Upper lobe of left lung (tissue), 6 donors: ENCODE data around the gene POM121L2. TPM values are rescaled to one million over a fixed set of nuclear protein-coding genes. Genes with fewer than 3 reads are reported as not detected.

Experiments
- ATAC-seq, 2 donors: fragments of 200-7000 bp; cut with Tn5 transposase; one replicate each; pipeline ENCODE4 v1.9.1; 2022; ENCODE audit warnings: mild to moderate bottlenecking in 2 of 2, moderate library complexity in 2 of 2; ENCODE audit not compliant: low FRiP score in 2 of 2
- DNase-seq, 2 donors: peaks; one replicate each; pipeline ENCODE4 v3.0.0-alpha.2; 2019 to 2020
- H3K27ac ChIP-seq, 4 donors: fragments of 200-600 bp; sonication (generic); one replicate each; pipeline ENCODE4 v1.5.1; 2016 to 2019
- H3K27me3 ChIP-seq, 4 donors: fragments of 200-600 bp; sonication (generic); one replicate each; pipeline ENCODE4 v1.5.1; 2017 to 2019
- H3K36me3 ChIP-seq, 4 donors: fragments of 200-600 bp; sonication (generic); one replicate each; pipeline ENCODE4 v1.5.1; 2016 to 2019
- H3K4me1 ChIP-seq, 4 donors: fragments of 200-600 bp; sonication (generic); one replicate each; pipeline ENCODE4 v1.5.1; 2018 to 2019
- H3K4me3 ChIP-seq, 4 donors: fragments of 200-600 bp; sonication (generic); one replicate each; pipeline ENCODE4 v1.5.1; 2017 to 2019; ENCODE audit warnings: mild to moderate bottlenecking in 2 of 4, moderate library complexity in 1 of 4
- H3K9me3 ChIP-seq, 4 donors: fragments of 200-600 bp; sonication (generic); one replicate each; pipeline ENCODE4 v1.5.1; 2018 to 2019
- CTCF ChIP-seq, 6 experiments: fragments of 450-650 bp in 4 of 6; fragments of 200-600 bp in 2 of 6; sonication (generic) in 2 of 6; IDR thresholded peaks; one replicate each; pipeline ENCODE4 v1.5.1; 2016 to 2019; ENCODE audit warnings: antibody characterized with exemption in 6 of 6
- EP300 ChIP-seq, 4 donors: sonication (generic); formaldehyde crosslinking; IDR thresholded peaks; one replicate each; pipeline ENCODE4 v1.5.1; 2017; ENCODE audit warnings: antibody characterized with exemption in 4 of 4, control low read depth in 2 of 4
- POLR2A ChIP-seq, 4 donors: fragments of 450-650 bp; IDR thresholded peaks; one replicate each; pipeline ENCODE4 v1.5.1; 2016 to 2017; ENCODE audit warnings: antibody characterized with exemption in 4 of 4, mild to moderate bottlenecking in 2 of 4
- POLR2AphosphoS5 ChIP-seq, 2 donors: sonication (generic); formaldehyde crosslinking; IDR thresholded peaks; one replicate each; pipeline ENCODE4 v1.5.1; 2017; ENCODE audit warnings: antibody characterized with exemption in 2 of 2
- WGBS, 2 donors: methylation state at CpG; one replicate each; pipeline ENCODE4 v1.1.5; 2017 to 2018; 5-methylcytosine and 5-hydroxymethylcytosine counted together
- total RNA-seq, 6 donors: library from RNA; depleted of rRNA in 4 of 6; stranded (reverse); fragments of >200 nt in 4 of 6; gene quantifications; one replicate each; pipeline versions ENCODE4 v1.1.0 to v1.2.1, GENCODE V29; 2016 to 2021
- donor health status: DM: no; HTN: no; CAD: no; lungs with moderate emphysema.
- donor health status: DM: no; HTN: yes; CAD: no; lungs with severe emphysema.

Gene POM121L2
- total RNA-seq, 6 donors from 2014 or later: not detected

- H3K9me3 ChIP-seq: peaks cover 0 to 19% (median 10%) of the 10 kb centered on the region in 4 donors
- TF ChIP-seq EP300 (IDR thresholded peaks at IDR 0.05): no peak
- TF ChIP-seq CTCF (IDR thresholded peaks at IDR 0.05): no peak
- no peak for TF ChIP-seq POLR2AphosphoS5 (IDR thresholded peaks at IDR 0.05)
- TF ChIP-seq POLR2A (IDR thresholded peaks at IDR 0.05): no peak
- no peaks in the 10 kb centered on the region for H3K36me3 ChIP-seq
- H3K27me3 ChIP-seq: peaks cover 0 to 32% (median 9%) of the 10 kb centered on the region in 4 donors
- H3K4me3 ChIP-seq: no peak overlapping the region
- WGBS, 2 donors: 8 to 13% methylated on average over 10 to 24 of the region's 24 CpGs
- H3K27ac ChIP-seq: no peak overlapping the region
- H3K4me1 ChIP-seq: no peaks in the 10 kb centered on the region
- DNase-seq: no peak
- no peak for ATAC-seq
Measured at GRCh38 chr6:27279513-27280063, 32.5 kb downstream of the POM121L2 start.

GRCh38 chr6:27275025-27275956, 36.8 kb downstream of the POM121L2 start:
- no peak for DNase-seq
- WGBS, 2 donors: 20 to 21% methylated on average over 36 of the region's 36 CpGs

GRCh38 chr6:27273783-27274182, 38.3 kb downstream of the POM121L2 start:
- H3K4me3 ChIP-seq: no peak overlapping the region
- no peaks in the 10 kb centered on the region for H3K9me3 ChIP-seq
- H3K27ac ChIP-seq: no peak overlapping the region
- H3K36me3 ChIP-seq: no peaks in the 10 kb centered on the region
- H3K27me3 ChIP-seq: peaks cover 0 to 8% (median 2%) of the 10 kb centered on the region in 4 donors
- DNase-seq (no peak), ATAC-seq (no peak)
- no peaks in the 10 kb centered on the region for H3K4me1 ChIP-seq
- 63 to 66% methylated on average over 11 of the region's 11 CpGs for WGBS, 2 donors
- TF ChIP-seq POLR2A (IDR thresholded peaks at IDR 0.05): no peak
- no peak for TF ChIP-seq CTCF (IDR thresholded peaks at IDR 0.05)
- TF ChIP-seq EP300 (IDR thresholded peaks at IDR 0.05): no peak
- no peak for TF ChIP-seq POLR2AphosphoS5 (IDR thresholded peaks at IDR 0.05)

More at GRCh38 chr6:27275025-27275956, 36.8 kb downstream of the POM121L2 start:
- Histone ChIP-seq H3K36me3 (no peaks in the 10 kb centered on the region), H3K27ac (no peak overlapping the region), H3K27me3 (peaks cover 0 to 15% (median 6%) of the 10 kb centered on the region in 4 donors), H3K4me1 (no peaks in the 10 kb centered on the region), H3K9me3 (peaks cover 0 to 3% (median 0%) of the 10 kb centered on the region in 4 donors), H3K4me3 (no peak overlapping the region)
- ATAC-seq: no peak
- TF ChIP-seq EP300 (IDR thresholded peaks at IDR 0.05) (no peak), CTCF (IDR thresholded peaks at IDR 0.05) (no peak), POLR2AphosphoS5 (IDR thresholded peaks at IDR 0.05) (no peak), POLR2A (IDR thresholded peaks at IDR 0.05) (no peak)

GRCh38 chr6:27268803-27269202, 43.3 kb downstream of the POM121L2 start:
- peaks cover 0 to 15% (median 2%) of the 10 kb centered on the region in 4 donors for H3K27me3 ChIP-seq
- H3K4me3 ChIP-seq: no peak overlapping the region

More at GRCh38 chr6:27268803-27269202, 43.3 kb downstream of the POM121L2 start:
- no peak for DNase-seq
- ATAC-seq: no peak
- Histone ChIP-seq H3K27ac (no peak overlapping the region), H3K9me3 (no peaks in the 10 kb centered on the region), H3K4me1 (no peaks in the 10 kb centered on the region), H3K36me3 (no peaks in the 10 kb centered on the region)
- 68 to 80% methylated on average over 14 of the region's 14 CpGs for WGBS, 2 donors
- no peak for TF ChIP-seq POLR2AphosphoS5 (IDR thresholded peaks at IDR 0.05)
- no peak for TF ChIP-seq CTCF (IDR thresholded peaks at IDR 0.05)
- no peak for TF ChIP-seq POLR2A (IDR thresholded peaks at IDR 0.05)
